ENCODE results near the gene HLTF.

The HLTF gene

GRCh38 chr3:148999806-149000205, 86.5 kb downstream of the HLTF start:
- no peaks in the 10 kb centered on the region for H3K27me3 ChIP-seq
- no peaks in the 10 kb centered on the region for H3K9me3 ChIP-seq
- no peaks in the 10 kb centered on the region for H3K36me3 ChIP-seq
- TF ChIP-seq CTCF (IDR thresholded peaks at IDR 0.05; ENCODE audit: low read depth, low read length), result no peak
- DNase-seq, result no peak
- H3K4me1 ChIP-seq, result peaks cover 4% of the 10 kb centered on the region; the same call in 1 of the 2 replicates
- no peak overlapping the region for H3K4me3 ChIP-seq (ENCODE audit: low read depth, low read length)

DNA sequence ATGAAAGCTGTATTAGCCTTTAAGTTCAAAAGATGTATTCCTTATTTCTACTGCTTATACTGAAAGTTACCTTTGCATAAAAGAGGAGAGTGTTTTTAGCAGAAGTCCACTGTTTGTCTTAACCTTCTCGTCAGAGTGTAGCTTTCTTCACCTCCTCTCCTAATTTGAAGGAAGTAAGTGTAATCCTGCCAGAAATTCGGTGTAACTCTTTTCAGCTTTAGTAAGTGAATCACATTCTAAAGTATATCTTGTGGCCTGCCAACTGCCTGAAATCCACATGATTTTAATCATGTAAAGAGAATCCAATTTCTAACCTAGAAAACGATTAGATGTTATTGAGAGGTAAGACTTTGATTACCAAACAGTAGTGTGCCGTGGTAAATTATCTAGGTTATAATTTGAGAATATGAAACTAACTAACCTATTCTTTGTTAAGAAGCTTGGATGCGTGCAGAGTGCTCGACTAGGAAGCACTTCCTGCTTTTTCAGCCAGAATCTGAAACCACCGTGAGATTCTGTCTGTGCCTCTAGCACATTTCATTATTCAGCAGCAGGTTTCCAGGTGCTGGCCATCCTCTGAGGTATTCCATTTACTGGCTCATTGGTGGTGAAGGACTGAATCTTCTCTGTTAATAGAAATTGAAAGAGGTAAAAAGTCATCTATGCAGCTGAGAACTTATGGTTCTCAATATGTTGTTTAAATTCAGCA, 87.5 kb downstream of the HLTF start:
- H3K36me3 ChIP-seq, result no peaks in the 10 kb centered on the region
- no peak overlapping the region for H3K4me3 ChIP-seq (ENCODE audit: low read depth, low read length)
- H3K27me3 ChIP-seq, result no peaks in the 10 kb centered on the region
- H3K9me3 ChIP-seq, result no peaks in the 10 kb centered on the region
- DNase-seq, result no peak
- no peaks in the 10 kb centered on the region for H3K4me1 ChIP-seq
- no peak for TF ChIP-seq CTCF (IDR thresholded peaks at IDR 0.05; ENCODE audit: low read depth, low read length)

DNA sequence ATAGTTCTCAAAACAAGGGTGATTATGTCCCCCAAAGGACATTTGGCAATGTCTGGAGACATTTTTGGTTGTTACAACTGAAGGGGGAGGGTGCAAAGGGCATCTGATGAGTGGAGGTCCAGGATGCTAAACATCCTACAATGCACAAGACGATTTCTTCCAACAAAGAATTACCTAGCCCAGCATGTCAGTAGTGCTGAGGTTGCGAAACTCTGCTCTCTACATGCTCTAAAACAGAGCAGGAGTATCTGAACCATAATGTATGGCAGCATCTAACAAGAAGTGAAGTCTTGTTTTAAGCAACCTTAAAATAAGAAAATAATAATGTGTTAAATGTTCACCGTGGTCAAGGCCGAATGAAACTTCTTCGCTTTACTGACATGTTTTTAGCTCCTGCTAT, 88.0 kb downstream of the HLTF start:
- Histone ChIP-seq H3K27me3 (no peaks in the 10 kb centered on the region), H3K4me3 (ENCODE audit: low read depth, low read length) (no peak overlapping the region), H3K36me3 (no peaks in the 10 kb centered on the region), H3K9me3 (no peaks in the 10 kb centered on the region), H3K4me1 (no peaks in the 10 kb centered on the region)
- DNase-seq, result no peak
- TF ChIP-seq CTCF (IDR thresholded peaks at IDR 0.05; ENCODE audit: low read depth, low read length), result no peak

DNA sequence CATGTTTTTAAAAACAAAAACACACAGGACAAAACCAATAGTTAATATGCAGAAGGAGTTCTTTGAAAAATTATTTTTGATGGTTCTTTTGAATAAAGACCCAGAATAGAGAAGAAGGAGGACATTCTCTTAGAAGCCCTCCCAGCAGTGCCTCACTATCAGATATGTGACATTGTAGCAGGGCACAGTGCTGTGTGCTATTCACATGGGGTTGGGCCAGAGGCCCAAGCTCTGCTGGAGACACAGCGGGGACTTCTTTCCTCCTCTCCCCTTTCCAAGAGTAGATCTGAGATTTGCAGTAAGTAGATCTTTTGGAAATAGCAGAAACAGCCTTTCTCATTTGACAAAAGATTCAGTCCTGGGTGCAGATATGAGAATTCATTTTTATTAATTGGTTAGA, 88.7 kb downstream of the HLTF start:
- no peak for DNase-seq
- no peaks in the 10 kb centered on the region for H3K4me1 ChIP-seq
- no peaks in the 10 kb centered on the region for H3K36me3 ChIP-seq
- no peak for TF ChIP-seq CTCF (IDR thresholded peaks at IDR 0.05; ENCODE audit: low read depth, low read length)
- no peaks in the 10 kb centered on the region for H3K9me3 ChIP-seq
- H3K4me3 ChIP-seq (ENCODE audit: low read depth, low read length), result no peak overlapping the region
- no peaks in the 10 kb centered on the region for H3K27me3 ChIP-seq

DNA sequence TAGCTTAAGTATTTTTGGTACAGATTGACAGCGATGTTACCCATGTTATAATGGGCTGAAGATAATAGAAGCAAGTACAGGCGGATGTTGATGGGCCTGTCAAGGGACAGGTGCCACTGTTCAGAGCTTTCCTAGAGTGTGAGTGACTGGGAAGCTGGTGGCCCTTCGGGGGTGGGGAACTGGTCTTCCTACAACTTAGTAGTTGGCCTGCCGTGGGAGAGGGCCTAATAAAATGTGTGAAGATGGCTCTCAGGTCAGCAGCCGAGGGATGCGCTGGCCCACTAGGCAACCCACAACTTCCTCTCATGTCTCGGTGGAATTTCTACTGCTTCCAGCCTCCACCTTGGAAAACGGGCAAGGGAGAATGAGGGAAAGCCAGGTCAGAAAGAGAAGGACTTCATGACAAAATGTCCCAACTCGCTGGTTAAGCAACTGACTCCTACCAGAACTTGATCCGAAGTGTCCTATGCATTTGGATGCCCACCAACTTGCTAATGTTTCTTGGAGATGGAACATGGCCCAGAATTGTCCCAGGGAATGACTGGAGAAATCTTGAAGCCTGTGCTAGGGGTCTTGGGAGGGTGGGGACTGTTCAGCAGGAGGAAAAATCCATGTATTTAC, 93.6 kb downstream of the HLTF start:
- Histone ChIP-seq H3K4me3 (ENCODE audit: low read depth, low read length) (peak overlapping the region; percentile 84), H3K27me3 (no peaks in the 10 kb centered on the region), H3K4me1 (no peaks in the 10 kb centered on the region; the same call in 1 of the 2 replicates), H3K9me3 (no peaks in the 10 kb centered on the region), H3K36me3 (no peaks in the 10 kb centered on the region)
- no peak for TF ChIP-seq CTCF (IDR thresholded peaks at IDR 0.05; ENCODE audit: low read depth, low read length)
- DNase-seq, result no peak

- Histone ChIP-seq H3K27me3 (no peaks in the 10 kb centered on the region), H3K36me3 (no peaks in the 10 kb centered on the region), H3K4me3 (ENCODE audit: low read depth, low read length) (peak overlapping the region; percentile 84), H3K9me3 (no peaks in the 10 kb centered on the region), H3K4me1 (no peaks in the 10 kb centered on the region; the same call in 1 of the 2 replicates)
- peak; percentile 54 for DNase-seq
- TF ChIP-seq CTCF (IDR thresholded peaks at IDR 0.05; ENCODE audit: low read depth, low read length), result no peak
These were observed 94.2 kb downstream of the HLTF start for GRCh38 chr3:148992027-148992634.

All from BE2C (cell line).